ENCODE measurements around the gene KNDC1.

KNDC1 gene

GRCh38 chr10:133195096-133195495 lies 35.1 kb downstream of the KNDC1 start:
- no peak for DNase-seq

GRCh38 chr10:133195611-133196010 lies 35.6 kb downstream of the KNDC1 start:
- DNase-seq, result no peak

- DNase-seq, result peak; percentile 51
These were observed 36.3 kb downstream of the KNDC1 start for GRCh38 chr10:133196221-133196915.

GRCh38 chr10:133196936-133197758 lies 37.1 kb downstream of the KNDC1 start:
- no peak for DNase-seq

GRCh38 chr10:133197786-133198185 lies 37.8 kb downstream of the KNDC1 start:
- no peak for DNase-seq

GRCh38 chr10:133198206-133198605 lies 38.2 kb downstream of the KNDC1 start:
- DNase-seq, result no peak

- no peak for DNase-seq
These were observed 38.8 kb downstream of the KNDC1 start for GRCh38 chr10:133198621-133199487.

- no peak for DNase-seq
These were observed 39.5 kb downstream of the KNDC1 start for GRCh38 chr10:133199488-133199885.

GRCh38 chr10:133199992-133200611 lies 40.1 kb downstream of the KNDC1 start:
- DNase-seq, result no peak

GRCh38 chr10:133200621-133201031 lies 40.6 kb downstream of the KNDC1 start:
- DNase-seq, result no peak

- no peak for DNase-seq
These were observed 41.3 kb downstream of the KNDC1 start for GRCh38 chr10:133201151-133201947.

- DNase-seq, result no peak
These were observed 42.1 kb downstream of the KNDC1 start for GRCh38 chr10:133201948-133202725.

- DNase-seq, result no peak
These were observed 43.0 kb downstream of the KNDC1 start for GRCh38 chr10:133202778-133203651.

- DNase-seq, result no peak
These were observed 43.7 kb downstream of the KNDC1 start for GRCh38 chr10:133203652-133204195.

- no peak for DNase-seq
These were observed 44.4 kb downstream of the KNDC1 start for GRCh38 chr10:133204226-133205015.

- DNase-seq, result no peak
These were observed 45.1 kb downstream of the KNDC1 start for GRCh38 chr10:133205146-133205545.

GRCh38 chr10:133206356-133207040 lies 46.5 kb downstream of the KNDC1 start:
- no peak for DNase-seq

- DNase-seq, result no peak
These were observed 47.1 kb downstream of the KNDC1 start for GRCh38 chr10:133207041-133207600.
